Liver (tissue), 3 donors: ENCODE measurements around the gene KLK15.

Experiments
- FOXA1 ChIP-seq: IDR thresholded peaks from 2 replicates; pipeline ENCODE4 v1.6.1; 2016; ENCODE audit warnings: antibody characterized with exemption
- JUND ChIP-seq, 2 donors: IDR thresholded peaks; 2 replicates each; pipeline ENCODE4 v1.6.1; 2016; ENCODE audit warnings: antibody characterized with exemption in 2 of 2
- NR2F2 ChIP-seq: IDR thresholded peaks from 2 replicates; pipeline ENCODE4 v1.6.1; 2016; ENCODE audit warnings: antibody characterized with exemption
- RAD21 ChIP-seq, 2 donors: IDR thresholded peaks; 2 replicates each; pipeline ENCODE4 v1.6.1; 2016; ENCODE audit warnings: antibody characterized with exemption in 2 of 2, mild to moderate bottlenecking in 2 of 2
- REST ChIP-seq: IDR thresholded peaks from 2 replicates; pipeline ENCODE4 v1.6.1; 2016; ENCODE audit warnings: antibody characterized with exemption, mild to moderate bottlenecking
- SP1 ChIP-seq: IDR thresholded peaks from 2 replicates; pipeline ENCODE4 v1.6.1; 2018; ENCODE audit warnings: antibody characterized with exemption, mild to moderate bottlenecking
- TAF1 ChIP-seq: conservative IDR thresholded peaks from 2 replicates; pipeline ENCODE4 v1.6.1; 2016; ENCODE audit warnings: antibody characterized with exemption, mild to moderate bottlenecking
- YY1 ChIP-seq: IDR thresholded peaks from 2 replicates; pipeline ENCODE4 v1.6.1; 2016; ENCODE audit warnings: antibody characterized with exemption, mild to moderate bottlenecking
- TF ChIP-seq, protein P1 (sequence below): fragments of 150-350 bp; IDR thresholded peaks from 2 replicates; pipeline ENCODE4 v1.5.1; 2017; ENCODE audit warnings: improper control_type of control experiment, low read depth, low read length; ENCODE audit not compliant: missing input control
- TF ChIP-seq, protein P2 (sequence below): IDR thresholded peaks from 2 replicates; pipeline ENCODE4 v1.6.1; 2016; ENCODE audit warnings: antibody characterized with exemption
- TF ChIP-seq, protein P3 (sequence below): IDR thresholded peaks from 2 replicates; pipeline ENCODE4 v1.6.1; 2016; ENCODE audit warnings: antibody characterized with exemption
- TF ChIP-seq, protein P4 (sequence below): IDR thresholded peaks from 2 replicates; pipeline ENCODE4 v1.6.1; 2016; ENCODE audit warnings: antibody characterized with exemption
- donor health status: healthy.
- donor health status: healthy.

GRCh38 chr19:50792272-50793250 is 40.8 kb downstream of the KLK15 start:
- TF ChIP-seq, protein P1, sequence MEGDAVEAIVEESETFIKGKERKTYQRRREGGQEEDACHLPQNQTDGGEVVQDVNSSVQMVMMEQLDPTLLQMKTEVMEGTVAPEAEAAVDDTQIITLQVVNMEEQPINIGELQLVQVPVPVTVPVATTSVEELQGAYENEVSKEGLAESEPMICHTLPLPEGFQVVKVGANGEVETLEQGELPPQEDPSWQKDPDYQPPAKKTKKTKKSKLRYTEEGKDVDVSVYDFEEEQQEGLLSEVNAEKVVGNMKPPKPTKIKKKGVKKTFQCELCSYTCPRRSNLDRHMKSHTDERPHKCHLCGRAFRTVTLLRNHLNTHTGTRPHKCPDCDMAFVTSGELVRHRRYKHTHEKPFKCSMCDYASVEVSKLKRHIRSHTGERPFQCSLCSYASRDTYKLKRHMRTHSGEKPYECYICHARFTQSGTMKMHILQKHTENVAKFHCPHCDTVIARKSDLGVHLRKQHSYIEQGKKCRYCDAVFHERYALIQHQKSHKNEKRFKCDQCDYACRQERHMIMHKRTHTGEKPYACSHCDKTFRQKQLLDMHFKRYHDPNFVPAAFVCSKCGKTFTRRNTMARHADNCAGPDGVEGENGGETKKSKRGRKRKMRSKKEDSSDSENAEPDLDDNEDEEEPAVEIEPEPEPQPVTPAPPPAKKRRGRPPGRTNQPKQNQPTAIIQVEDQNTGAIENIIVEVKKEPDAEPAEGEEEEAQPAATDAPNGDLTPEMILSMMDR: no peak
- TF ChIP-seq, protein P2, sequence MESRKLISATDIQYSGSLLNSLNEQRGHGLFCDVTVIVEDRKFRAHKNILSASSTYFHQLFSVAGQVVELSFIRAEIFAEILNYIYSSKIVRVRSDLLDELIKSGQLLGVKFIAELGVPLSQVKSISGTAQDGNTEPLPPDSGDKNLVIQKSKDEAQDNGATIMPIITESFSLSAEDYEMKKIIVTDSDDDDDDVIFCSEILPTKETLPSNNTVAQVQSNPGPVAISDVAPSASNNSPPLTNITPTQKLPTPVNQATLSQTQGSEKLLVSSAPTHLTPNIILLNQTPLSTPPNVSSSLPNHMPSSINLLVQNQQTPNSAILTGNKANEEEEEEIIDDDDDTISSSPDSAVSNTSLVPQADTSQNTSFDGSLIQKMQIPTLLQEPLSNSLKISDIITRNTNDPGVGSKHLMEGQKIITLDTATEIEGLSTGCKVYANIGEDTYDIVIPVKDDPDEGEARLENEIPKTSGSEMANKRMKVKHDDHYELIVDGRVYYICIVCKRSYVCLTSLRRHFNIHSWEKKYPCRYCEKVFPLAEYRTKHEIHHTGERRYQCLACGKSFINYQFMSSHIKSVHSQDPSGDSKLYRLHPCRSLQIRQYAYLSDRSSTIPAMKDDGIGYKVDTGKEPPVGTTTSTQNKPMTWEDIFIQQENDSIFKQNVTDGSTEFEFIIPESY: no peak
- no peak for TF ChIP-seq YY1
- TF ChIP-seq TAF1: no peak
- TF ChIP-seq RAD21 (IDR thresholded peaks at IDR 0.05): no peak
- TF ChIP-seq, protein P3, sequence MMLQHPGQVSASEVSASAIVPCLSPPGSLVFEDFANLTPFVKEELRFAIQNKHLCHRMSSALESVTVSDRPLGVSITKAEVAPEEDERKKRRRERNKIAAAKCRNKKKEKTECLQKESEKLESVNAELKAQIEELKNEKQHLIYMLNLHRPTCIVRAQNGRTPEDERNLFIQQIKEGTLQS: no peak
- TF ChIP-seq SP1: no peak
- TF ChIP-seq, protein P4, sequence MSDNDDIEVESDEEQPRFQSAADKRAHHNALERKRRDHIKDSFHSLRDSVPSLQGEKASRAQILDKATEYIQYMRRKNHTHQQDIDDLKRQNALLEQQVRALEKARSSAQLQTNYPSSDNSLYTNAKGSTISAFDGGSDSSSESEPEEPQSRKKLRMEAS: no peak
- no peak for TF ChIP-seq REST
- TF ChIP-seq JUND (IDR thresholded peaks at IDR 0.05): no peak
- TF ChIP-seq NR2F2: no peak
- TF ChIP-seq FOXA1: no peak
